Gastrocnemius medialis (tissue), 4 donors: ENCODE data around the gene DOCK11.

Experiments used
- POLR2A ChIP-seq, 2 donors: fragments of 450-650 bp; IDR thresholded peaks; one replicate each; pipeline ENCODE4 v1.6.1; 2017; ENCODE audit warnings: antibody characterized with exemption in 2 of 2, mild to moderate bottlenecking in 2 of 2, moderate library complexity in 2 of 2
- TF ChIP-seq, protein P1 (sequence below), 5 experiments: fragments of 450-650 bp in 3 of 5; fragments of 200-600 bp in 2 of 5; sonication (generic) in 2 of 5; IDR thresholded peaks in 4 of 5; conservative IDR thresholded peaks in 1 of 5; 1 replicate in 4 of 5; 2 replicates in 1 of 5; pipeline ENCODE4 v1.5.1; 2016 to 2019; ENCODE audit warnings: antibody characterized with exemption in 5 of 5, mild to moderate bottlenecking in 3 of 5, moderate library complexity in 3 of 5

DNA sequence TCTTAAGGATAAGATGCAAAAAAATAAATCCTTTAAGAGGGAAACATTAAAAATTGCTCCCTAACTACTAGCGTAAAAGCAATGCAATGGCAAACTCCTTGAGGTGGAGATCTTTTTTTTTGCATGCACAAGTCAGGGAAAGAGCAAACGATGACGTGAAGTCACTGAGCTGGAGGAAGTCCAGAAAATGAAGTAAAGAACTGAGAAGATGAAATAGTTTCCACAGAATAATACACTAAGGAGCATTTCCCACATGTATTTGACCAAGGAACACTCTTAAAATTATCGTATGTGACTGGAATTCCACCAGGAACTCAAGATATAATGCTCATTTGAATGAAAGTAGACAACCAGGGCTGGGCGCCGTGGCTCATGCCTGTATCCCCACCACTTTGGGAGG is 21.0 kb upstream of the DOCK11 start:
- TF ChIP-seq, protein P1, sequence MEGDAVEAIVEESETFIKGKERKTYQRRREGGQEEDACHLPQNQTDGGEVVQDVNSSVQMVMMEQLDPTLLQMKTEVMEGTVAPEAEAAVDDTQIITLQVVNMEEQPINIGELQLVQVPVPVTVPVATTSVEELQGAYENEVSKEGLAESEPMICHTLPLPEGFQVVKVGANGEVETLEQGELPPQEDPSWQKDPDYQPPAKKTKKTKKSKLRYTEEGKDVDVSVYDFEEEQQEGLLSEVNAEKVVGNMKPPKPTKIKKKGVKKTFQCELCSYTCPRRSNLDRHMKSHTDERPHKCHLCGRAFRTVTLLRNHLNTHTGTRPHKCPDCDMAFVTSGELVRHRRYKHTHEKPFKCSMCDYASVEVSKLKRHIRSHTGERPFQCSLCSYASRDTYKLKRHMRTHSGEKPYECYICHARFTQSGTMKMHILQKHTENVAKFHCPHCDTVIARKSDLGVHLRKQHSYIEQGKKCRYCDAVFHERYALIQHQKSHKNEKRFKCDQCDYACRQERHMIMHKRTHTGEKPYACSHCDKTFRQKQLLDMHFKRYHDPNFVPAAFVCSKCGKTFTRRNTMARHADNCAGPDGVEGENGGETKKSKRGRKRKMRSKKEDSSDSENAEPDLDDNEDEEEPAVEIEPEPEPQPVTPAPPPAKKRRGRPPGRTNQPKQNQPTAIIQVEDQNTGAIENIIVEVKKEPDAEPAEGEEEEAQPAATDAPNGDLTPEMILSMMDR (IDR thresholded peaks at IDR 0.05 in 4 of 5, conservative IDR thresholded peaks at IDR 0.05 in 1 of 5), result no peak
- no peak for TF ChIP-seq POLR2A (IDR thresholded peaks at IDR 0.05)
